Transverse colon (tissue), 4 donors: ENCODE results near the gene TNS3.
A peak's percentile ranks its signal among the peaks of the same experiment; 100 is the strongest.

ENCODE experiments used
- CTCF ChIP-seq, 5 experiments: fragments of 200-600 bp in 3 of 5; fragments of 450-650 bp in 2 of 5; sonication (generic) in 3 of 5; IDR thresholded peaks; 1 replicate in 2 of 5; 2 replicates in 3 of 5; pipeline ENCODE4 v1.5.1; 2016 to 2017; ENCODE audit warnings: antibody characterized with exemption in 5 of 5, inconsistent platforms in 3 of 5, mild to moderate bottlenecking in 2 of 5, moderate library complexity in 1 of 5
- EP300 ChIP-seq: sonication (generic); formaldehyde crosslinking; IDR thresholded peaks from one replicate; pipeline ENCODE4 v1.6.1; 2017; ENCODE audit warnings: antibody characterized with exemption, low read depth
- POLR2AphosphoS5 ChIP-seq, 3 donors: sonication (generic); formaldehyde crosslinking; IDR thresholded peaks; one replicate each; pipeline ENCODE4 v1.6.1; 2016; ENCODE audit warnings: antibody characterized with exemption in 3 of 3

GRCh38 chr7:47239931-47240421, 341.9 kb downstream of the TNS3 start:
- TF ChIP-seq CTCF (IDR thresholded peaks at IDR 0.05) (no peak), POLR2AphosphoS5 (IDR thresholded peaks at IDR 0.05) (peak in 1 of 3 donors; percentile 70), EP300 (no peak)
